Loucy (cell line): ENCODE measurements around the gene SPATA13.

Experiments
- CTCF ChIP-seq: fragments of 200-600 bp; sonication (generic); conservative IDR thresholded peaks from 2 replicates; pipeline ENCODE4 v1.5.1; 2014; ENCODE audit warnings: mild to moderate bottlenecking, antibody characterized with exemption, low read length
- EZH2phosphoT487 ChIP-seq: fragments of 200-600 bp; IDR thresholded peaks from 2 replicates; pipeline ENCODE4 v1.6.1; 2018; ENCODE audit warnings: antibody characterized with exemption, mild to moderate bottlenecking, moderate library complexity, borderline replicate concordance

DNA sequence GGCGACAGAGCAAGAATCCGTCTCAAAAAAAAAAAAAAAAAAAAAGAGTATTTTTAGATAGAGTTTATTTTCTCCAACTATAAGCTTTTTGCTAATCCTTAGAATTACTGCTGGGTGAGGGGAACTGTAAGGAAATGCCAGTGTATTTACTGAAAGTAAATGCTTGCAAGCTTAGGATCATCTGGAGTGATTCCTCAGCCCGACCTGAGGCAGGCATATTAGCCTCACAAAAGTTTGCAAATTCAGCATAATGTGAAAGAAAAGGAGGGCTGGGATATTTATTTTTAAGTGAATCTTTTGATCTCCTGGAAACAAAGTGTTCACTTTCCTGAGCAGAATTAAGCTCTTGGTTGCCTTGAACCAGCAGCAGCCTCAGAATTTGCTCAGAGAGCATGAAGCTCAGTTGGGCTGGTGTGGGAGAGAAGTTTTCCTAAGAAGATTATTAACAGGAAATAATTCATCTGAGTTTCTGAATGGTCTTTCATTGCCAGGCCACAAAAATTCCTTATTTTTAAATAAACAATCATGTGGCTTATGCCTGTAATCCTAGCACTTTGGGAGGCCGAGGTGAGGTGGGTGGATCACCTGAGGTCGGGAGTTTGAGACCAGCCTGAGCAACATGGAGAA lies 24.7 kb upstream of the SPATA13 start:
- TF ChIP-seq CTCF (no peak), EZH2phosphoT487 (no peak)
